PC-3 (cell line): ENCODE data around the gene GRK3. TPM values are rescaled to one million over a fixed set of nuclear protein-coding genes. Genes with fewer than 3 reads are reported as not detected.

ENCODE experiments used
- ATAC-seq: fragments of 200-7000 bp; cut with Tn5 transposase; 2 replicates; pipeline ENCODE4 v1.9.1; 2020; ENCODE audit warnings: mild to moderate bottlenecking, moderate library complexity
- BruUV-seq: library from RNA; stranded (reverse); fragments of 400-500 nt; replicated peaks from 2 replicates; lab custom pipeline; 2021; lab: Mats Ljungman, UMichigan
- CTCF ChIA-PET: fragments of 300-600 bp; sonication (Branson Sonifier 250); formaldehyde crosslinking; loops from one replicate; lab custom pipeline; 2022; ENCODE audit warnings: antibody characterized with exemption; lab: Charles Lee
- POLR2A ChIA-PET: fragments of 300-600 bp; sonication (Branson Sonifier 250); formaldehyde crosslinking; loops from one replicate; lab custom pipeline; 2022; ENCODE audit warnings: antibody characterized with exemption; ENCODE audit not compliant: unreplicated experiment; lab: Charles Lee
- DNase-seq: peaks from one replicate; pipeline ENCODE4 v3.0.0-alpha.2; 2015
- H2AFZ ChIP-seq: fragments of 300-600 bp; sonication (generic); 2 replicates; pipeline ENCODE4 v1.6.0; 2016; ENCODE audit warnings: antibody characterized with exemption, low read length
- H3F3A ChIP-seq: fragments of 300-600 bp; sonication (generic); one replicate; pipeline ENCODE4 v1.6.0; 2017; ENCODE audit warnings: antibody characterized with exemption, low read length, control low read depth, mild to moderate bottlenecking; ENCODE audit not compliant: unreplicated experiment
- H3K27ac ChIP-seq: fragments of 300-600 bp; sonication (generic); 2 replicates; pipeline ENCODE4 v1.5.1; 2016; ENCODE audit warnings: mild to moderate bottlenecking, low read length
- H3K27me3 ChIP-seq: fragments of 300-600 bp; sonication (generic); 2 replicates; pipeline ENCODE4 v1.6.1; 2016; ENCODE audit warnings: low read length, mixed read lengths
- H3K36me3 ChIP-seq: fragments of 300-600 bp; sonication (generic); 2 replicates; pipeline ENCODE4 v1.6.1; 2016; ENCODE audit warnings: low read depth, mixed run types, low read length, mixed read lengths
- H3K4me1 ChIP-seq: fragments of 300-600 bp; sonication (generic); 2 replicates; pipeline ENCODE4 v1.5.1; 2016; ENCODE audit warnings: low read length; ENCODE audit not compliant: insufficient read depth
- H3K4me2 ChIP-seq: fragments of 300-600 bp; sonication (generic); 2 replicates; pipeline ENCODE4 v1.6.0; 2016; ENCODE audit warnings: low read length
- H3K4me3 ChIP-seq: fragments of 300-600 bp; sonication (generic); 2 replicates; pipeline ENCODE4 v1.5.1; 2016; ENCODE audit warnings: mild to moderate bottlenecking, low read length, mixed read lengths
- H3K79me2 ChIP-seq: fragments of 300-600 bp; sonication (generic); 2 replicates; pipeline ENCODE4 v1.6.1; 2017; ENCODE audit warnings: low read length, mixed read lengths
- H3K9ac ChIP-seq: fragments of 300-600 bp; sonication (generic); 2 replicates; pipeline ENCODE4 v1.6.0; 2016; ENCODE audit warnings: mild to moderate bottlenecking, low read length
- H3K9me2 ChIP-seq: fragments of 300-600 bp; sonication (generic); replicated peaks from 2 replicates; pipeline ENCODE4 v1.6.1; 2016; ENCODE audit warnings: mixed run types, low read length, mixed read lengths
- H3K9me3 ChIP-seq: fragments of 300-600 bp; sonication (generic); 2 replicates; pipeline ENCODE4 v1.6.1; 2016; ENCODE audit warnings: low read length, mixed read lengths
- H4K20me1 ChIP-seq: fragments of 300-600 bp; sonication (generic); 2 replicates; pipeline ENCODE4 v1.6.1; 2016; ENCODE audit warnings: low read length, mixed read lengths
- CTCF ChIP-seq: fragments of 300-600 bp; sonication (generic); conservative IDR thresholded peaks from 2 replicates; pipeline ENCODE4 v1.5.1; 2017; ENCODE audit warnings: antibody characterized with exemption, low read depth, mild to moderate bottlenecking, low read length
- EZH2 ChIP-seq: fragments of 300-600 bp; sonication (generic); IDR thresholded peaks from one replicate; pipeline ENCODE4 v1.6.1; 2017; ENCODE audit warnings: antibody characterized with exemption, mild to moderate bottlenecking, low read length; ENCODE audit not compliant: unreplicated experiment
- EZH2phosphoT487 ChIP-seq: fragments of 300-600 bp; sonication (generic); IDR thresholded peaks from 2 replicates; pipeline ENCODE4 v1.6.1; 2018; ENCODE audit warnings: mild to moderate bottlenecking, antibody characterized with exemption, low read length, borderline replicate concordance
- intact Hi-C: fragments of 100-400 bp; cut with micrococcal nuclease; formaldehyde crosslinking; loops from 2 replicates; pipeline ENCODE4 v1.9.0; 2023
- total RNA-seq: library from RNA; depleted of rRNA; stranded (reverse); fragments of >200 nt; gene quantifications from 2 replicates; pipeline ENCODE4 v1.2.3, GENCODE V29; 2014

GRK3 gene
- total RNA-seq, 1 experiment from 2014 or later, result under 0.01 TPM

DNA sequence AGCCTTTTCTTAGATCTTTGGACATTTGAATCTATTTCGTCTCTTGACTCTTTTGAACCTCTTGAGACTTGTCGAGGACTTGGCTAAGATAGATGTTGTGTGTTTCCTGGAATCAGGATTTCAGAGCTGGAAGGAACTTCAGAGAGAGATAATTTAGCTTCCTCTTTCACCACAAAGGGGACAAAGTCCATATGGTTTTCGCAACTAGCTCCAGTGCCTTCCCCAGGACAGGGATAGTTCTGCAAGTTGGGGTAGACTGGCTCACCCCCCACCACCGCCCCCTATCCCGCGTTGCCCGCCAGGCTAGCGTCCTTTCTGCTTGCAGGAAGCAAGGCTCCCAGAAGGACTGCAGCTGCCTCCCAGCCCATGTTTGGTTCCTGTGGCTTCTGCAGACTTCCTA lies 101.8 kb downstream of the GRK3 start:
- ATAC-seq (no peak), DNase-seq (no peak)
- no TSS peak for BruUV-seq
- no peak for TF ChIP-seq EZH2phosphoT487
- no peak for TF ChIP-seq EZH2
- no peak for TF ChIP-seq CTCF
- ChIA-PET CTCF (no interaction called here), POLR2A (no interaction called here)
- Histone ChIP-seq H3K9me2 (no peaks in the 10 kb centered on the region), H3K4me2 (no peak overlapping the region), H3K4me1 (no peaks in the 10 kb centered on the region), H3K4me3 (no peak overlapping the region), H3K9ac (no peak overlapping the region), H3K27ac (no peak overlapping the region), H2AFZ (no peak overlapping the region), H4K20me1 (no peaks in the 10 kb centered on the region), H3K79me2 (no peaks in the 10 kb centered on the region), H3K9me3 (no peaks in the 10 kb centered on the region), H3K36me3 (no peaks in the 10 kb centered on the region), H3F3A (no peaks in the 10 kb centered on the region), H3K27me3 (peaks cover 22% of the 10 kb centered on the region)
- intact Hi-C loops, result no loop called here

DNA sequence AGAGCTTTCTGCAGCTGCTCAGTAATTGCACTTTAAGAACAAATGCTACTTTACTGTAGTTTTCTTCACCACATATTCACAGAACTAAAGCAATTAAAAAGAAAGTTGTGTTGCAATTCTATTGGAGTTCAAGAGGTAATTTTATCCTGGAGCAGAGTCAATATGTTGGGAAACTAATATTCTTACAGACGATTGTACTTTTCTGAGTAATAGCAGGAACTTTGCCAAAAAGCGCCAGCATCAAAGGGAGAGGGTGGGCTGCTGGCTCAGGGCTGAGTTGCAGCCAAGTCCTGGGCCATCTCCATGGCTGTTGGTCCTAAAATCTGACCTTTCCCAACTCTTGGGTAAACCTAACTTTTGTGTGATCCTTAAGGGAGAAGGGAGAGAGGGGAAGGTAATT lies 104.0 kb downstream of the GRK3 start:
- CTCF ChIA-PET, result no interaction called here
- peaks cover 24% of the 10 kb centered on the region for H3K27me3 ChIP-seq
- intact Hi-C loops, result no loop called here
- POLR2A ChIA-PET, result no interaction called here
- H3F3A ChIP-seq, result no peaks in the 10 kb centered on the region
- no peaks in the 10 kb centered on the region for H3K36me3 ChIP-seq
- no peaks in the 10 kb centered on the region for H3K9me2 ChIP-seq
- H3K79me2 ChIP-seq, result no peaks in the 10 kb centered on the region
- H3K27ac ChIP-seq, result no peak overlapping the region
- BruUV-seq, result no TSS peak
- no peak overlapping the region for H3K4me3 ChIP-seq
- H3K4me1 ChIP-seq, result no peaks in the 10 kb centered on the region
- H3K9me3 ChIP-seq, result no peaks in the 10 kb centered on the region
- H2AFZ ChIP-seq, result no peak overlapping the region
- DNase-seq (no peak), ATAC-seq (no peak)
- no peak overlapping the region for H3K9ac ChIP-seq
- no peak for TF ChIP-seq CTCF
- no peak for TF ChIP-seq EZH2
- TF ChIP-seq EZH2phosphoT487, result no peak
- no peaks in the 10 kb centered on the region for H4K20me1 ChIP-seq
- H3K4me2 ChIP-seq, result no peak overlapping the region

- DNase-seq, result no peak
- POLR2A ChIA-PET, result no interaction called here
- Histone ChIP-seq H3K4me3 (no peak overlapping the region), H3K79me2 (no peaks in the 10 kb centered on the region), H3K4me1 (no peaks in the 10 kb centered on the region), H3K27ac (no peak overlapping the region), H3K27me3 (peaks cover 32% of the 10 kb centered on the region), H3K9me2 (no peaks in the 10 kb centered on the region), H3K36me3 (no peaks in the 10 kb centered on the region), H3K4me2 (no peak overlapping the region), H2AFZ (no peak overlapping the region), H3K9me3 (no peaks in the 10 kb centered on the region), H4K20me1 (no peaks in the 10 kb centered on the region), H3K9ac (no peak overlapping the region), H3F3A (no peaks in the 10 kb centered on the region)
- CTCF ChIA-PET, result no interaction called here
- no TSS peak for BruUV-seq
- ATAC-seq, result no peak
- intact Hi-C loops, result no loop called here
- TF ChIP-seq EZH2phosphoT487, result no peak
- TF ChIP-seq EZH2, result no peak
- TF ChIP-seq CTCF, result no peak
Measured at GRCh38 chr22:25669253-25670069, 105.0 kb downstream of the GRK3 start.
